ENCODE measurements around the gene VPS11. TPM values are rescaled to one million over a fixed set of nuclear protein-coding genes. Genes with fewer than 3 reads are reported as not detected.
"Not testable (repeated sequence)": the region's sequence is repeated elsewhere in the genome, so short reads cannot be mapped to it uniquely, and the experiment has no call there.

The VPS11 gene
- total RNA-seq, 1 donor from 2014 or later = 34.8 TPM

DNA sequence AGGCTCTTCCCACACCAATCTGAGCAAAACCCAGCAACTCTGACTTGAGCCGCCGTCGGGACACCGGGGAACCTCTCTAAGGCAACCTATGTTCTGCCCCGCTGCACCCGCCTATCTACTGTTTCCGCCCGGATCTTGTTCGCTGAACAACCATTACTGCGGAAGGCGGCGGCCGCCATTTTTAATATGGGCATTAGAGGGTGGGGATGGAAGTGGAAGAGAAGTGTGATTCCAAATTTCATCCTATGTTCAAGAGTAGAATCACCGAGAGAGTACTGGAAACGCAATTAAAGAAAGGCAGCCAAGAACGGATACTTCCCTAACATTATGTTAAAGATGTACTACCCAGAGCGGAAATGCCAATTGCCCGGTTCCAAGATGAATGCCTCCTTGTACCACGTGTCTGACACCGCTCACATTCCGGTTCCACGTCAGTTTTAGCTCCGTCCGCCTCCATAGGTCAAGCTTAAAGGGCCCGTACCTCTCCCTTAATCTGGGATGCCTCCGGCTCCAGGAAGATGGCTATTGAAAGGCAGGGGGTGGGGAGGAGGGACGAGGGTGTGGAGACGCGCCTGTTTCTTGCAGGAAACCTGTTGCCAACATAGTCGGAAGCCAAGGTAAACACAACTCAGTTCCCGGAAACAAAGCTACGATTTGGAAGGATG is 34.3 kb downstream of the VPS11 start, which contains the start of gene DPAGT1:
TSS of gene DPAGT1 (minus strand) at position 95 of the 665 bp plus-strand sequence. CDS start 198 bp downstream, outside the sequence.
- peak; percentile 87 for DNase-seq (ENCODE audit: extremely low spot score, unreplicated experiment)
- Mint-ChIP-seq H3K4me1 (ENCODE audit: unreplicated experiment) (peaks cover 33% of the 10 kb centered on the region), H3K9me3 (no peaks in the 10 kb centered on the region), H3K4me3 (peak within 1 kb of the TSS; percentile 92), H3K36me3 (peaks cover 12% of the 10 kb centered on the region), H3K27me3 (no peaks in the 10 kb centered on the region), H3K27ac (peak within 1 kb of the TSS; percentile 99)
- TF ChIP-seq, protein P1, sequence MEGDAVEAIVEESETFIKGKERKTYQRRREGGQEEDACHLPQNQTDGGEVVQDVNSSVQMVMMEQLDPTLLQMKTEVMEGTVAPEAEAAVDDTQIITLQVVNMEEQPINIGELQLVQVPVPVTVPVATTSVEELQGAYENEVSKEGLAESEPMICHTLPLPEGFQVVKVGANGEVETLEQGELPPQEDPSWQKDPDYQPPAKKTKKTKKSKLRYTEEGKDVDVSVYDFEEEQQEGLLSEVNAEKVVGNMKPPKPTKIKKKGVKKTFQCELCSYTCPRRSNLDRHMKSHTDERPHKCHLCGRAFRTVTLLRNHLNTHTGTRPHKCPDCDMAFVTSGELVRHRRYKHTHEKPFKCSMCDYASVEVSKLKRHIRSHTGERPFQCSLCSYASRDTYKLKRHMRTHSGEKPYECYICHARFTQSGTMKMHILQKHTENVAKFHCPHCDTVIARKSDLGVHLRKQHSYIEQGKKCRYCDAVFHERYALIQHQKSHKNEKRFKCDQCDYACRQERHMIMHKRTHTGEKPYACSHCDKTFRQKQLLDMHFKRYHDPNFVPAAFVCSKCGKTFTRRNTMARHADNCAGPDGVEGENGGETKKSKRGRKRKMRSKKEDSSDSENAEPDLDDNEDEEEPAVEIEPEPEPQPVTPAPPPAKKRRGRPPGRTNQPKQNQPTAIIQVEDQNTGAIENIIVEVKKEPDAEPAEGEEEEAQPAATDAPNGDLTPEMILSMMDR (conservative IDR thresholded peaks at IDR 0.05) = no peak

DNA sequence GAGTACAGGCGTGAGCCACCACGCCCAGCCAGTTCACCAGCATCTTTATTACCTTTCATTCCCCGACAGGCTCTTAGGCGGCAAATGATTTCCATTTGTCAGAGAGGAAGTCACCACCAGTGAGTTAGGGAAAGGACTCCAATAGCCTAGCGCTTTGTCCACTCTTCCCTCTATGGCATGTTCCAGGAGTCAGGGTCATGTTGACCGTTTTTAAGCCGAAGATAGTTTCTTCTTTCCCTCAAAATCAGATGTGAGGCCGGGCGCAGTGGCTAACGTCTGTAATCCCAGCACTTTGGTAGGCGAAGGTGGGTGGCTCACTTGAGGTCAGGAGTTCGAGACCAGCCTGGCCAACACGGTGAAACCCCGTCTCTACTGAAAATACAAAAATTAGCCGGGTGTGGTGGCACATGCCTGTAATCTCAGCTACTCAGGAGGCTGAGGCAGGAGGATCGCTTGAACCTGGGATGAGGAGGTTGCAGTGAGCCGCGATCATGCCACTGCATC is 35.6 kb downstream of the VPS11 start:
- Mint-ChIP-seq H3K27ac (peak overlapping the region; percentile 99), H3K4me1 (ENCODE audit: unreplicated experiment) (peaks cover 36% of the 10 kb centered on the region), H3K4me3 (peak overlapping the region; percentile 92)
- H3K27me3 Mint-ChIP-seq; H3K9me3 Mint-ChIP-seq; DNase-seq (ENCODE audit: extremely low spot score, unreplicated experiment); H3K36me3 Mint-ChIP-seq: not testable (repeated sequence)

DNA sequence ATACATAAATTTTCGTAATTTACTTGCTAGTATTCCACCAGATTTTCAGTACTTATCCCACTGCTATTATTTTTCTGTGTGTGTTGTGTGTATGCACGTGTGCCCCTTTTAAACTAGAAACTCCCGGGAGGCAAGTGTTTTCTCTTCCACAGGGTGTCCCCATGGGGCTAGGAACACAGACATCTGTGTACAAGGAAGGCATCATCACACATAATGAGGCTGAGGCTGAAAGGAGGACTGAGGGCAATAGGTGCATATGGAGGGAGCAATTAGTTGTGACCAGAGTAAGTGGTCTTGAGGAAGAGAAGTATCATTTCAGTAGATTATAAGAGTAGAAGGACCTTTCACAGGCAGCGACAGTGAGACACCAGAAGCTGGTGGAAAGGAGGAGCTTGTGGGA is 36.2 kb downstream of the VPS11 start:
- H3K4me3 Mint-ChIP-seq = peak overlapping the region; percentile 72
- H3K9me3 Mint-ChIP-seq = no peaks in the 10 kb centered on the region
- H3K27ac Mint-ChIP-seq = peak overlapping the region; percentile 99
- TF ChIP-seq, protein P1 (conservative IDR thresholded peaks at IDR 0.05) = no peak
- no peak for DNase-seq (ENCODE audit: extremely low spot score, unreplicated experiment)
- no peaks in the 10 kb centered on the region for H3K27me3 Mint-ChIP-seq
- H3K4me1 Mint-ChIP-seq (ENCODE audit: unreplicated experiment) = peaks cover 41% of the 10 kb centered on the region
- H3K36me3 Mint-ChIP-seq = peaks cover 3% of the 10 kb centered on the region

DNA sequence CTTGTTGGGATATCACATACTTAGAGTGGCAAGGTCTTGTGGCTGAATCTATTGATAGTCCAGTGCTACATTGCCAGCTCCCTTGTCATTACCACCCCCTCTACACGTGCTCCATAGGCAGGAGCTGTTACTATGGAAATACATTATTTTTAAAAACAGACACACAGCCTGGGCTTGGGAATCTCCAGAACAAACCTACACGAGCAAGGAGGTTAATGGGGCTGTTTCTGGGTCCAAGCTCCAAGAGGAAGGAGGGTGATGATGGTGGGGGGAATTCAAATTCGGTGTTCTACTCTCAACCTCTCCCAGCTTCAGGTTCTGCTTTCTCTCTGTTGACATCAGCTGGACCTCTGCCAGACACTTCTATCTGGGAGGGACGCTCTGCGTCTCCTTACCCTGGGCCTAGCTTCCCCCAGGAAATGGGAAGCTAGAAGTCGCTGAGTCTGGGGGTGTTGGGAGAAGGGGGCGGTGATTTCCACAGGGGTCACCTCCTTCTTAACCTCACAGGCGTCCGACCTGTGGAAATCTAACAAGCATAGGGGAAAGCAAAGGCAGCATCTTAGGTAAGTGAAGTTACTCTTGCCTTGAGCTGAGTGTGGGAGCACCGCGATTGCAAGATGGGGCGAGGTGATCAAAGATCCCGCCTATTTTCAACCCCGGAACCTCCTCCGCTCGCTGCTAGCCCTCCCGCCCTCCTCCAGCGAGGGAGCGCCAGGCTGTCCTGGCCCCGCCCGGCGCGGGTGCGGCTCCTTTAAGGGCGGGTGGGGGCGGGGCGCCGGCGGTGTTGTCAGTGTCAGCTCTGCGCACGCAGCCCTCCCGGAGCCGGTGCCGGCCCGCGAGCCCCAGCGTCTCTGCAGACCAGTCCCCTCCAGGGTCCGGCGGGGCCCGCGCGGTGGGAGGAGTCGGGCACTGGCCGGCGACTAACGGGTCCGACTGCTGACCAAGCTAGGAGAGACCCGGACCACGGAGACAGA is 39.2 kb downstream of the VPS11 start, which contains the start of gene C2CD2L:
TSS of gene C2CD2L (plus strand) at position 781 of the 974 bp plus-strand sequence. CDS start 398 bp downstream, outside the sequence.
- Mint-ChIP-seq H3K4me1 (ENCODE audit: unreplicated experiment) (peaks cover 34% of the 10 kb centered on the region), H3K27me3 (no peaks in the 10 kb centered on the region), H3K4me3 (peak within 1 kb of the TSS; percentile 91), H3K9me3 (no peaks in the 10 kb centered on the region), H3K36me3 (peaks cover 3% of the 10 kb centered on the region), H3K27ac (peak within 1 kb of the TSS; percentile 92)
- DNase-seq (ENCODE audit: extremely low spot score, unreplicated experiment) = peak; percentile 87
- TF ChIP-seq, protein P1 (conservative IDR thresholded peaks at IDR 0.05) = no peak

DNA sequence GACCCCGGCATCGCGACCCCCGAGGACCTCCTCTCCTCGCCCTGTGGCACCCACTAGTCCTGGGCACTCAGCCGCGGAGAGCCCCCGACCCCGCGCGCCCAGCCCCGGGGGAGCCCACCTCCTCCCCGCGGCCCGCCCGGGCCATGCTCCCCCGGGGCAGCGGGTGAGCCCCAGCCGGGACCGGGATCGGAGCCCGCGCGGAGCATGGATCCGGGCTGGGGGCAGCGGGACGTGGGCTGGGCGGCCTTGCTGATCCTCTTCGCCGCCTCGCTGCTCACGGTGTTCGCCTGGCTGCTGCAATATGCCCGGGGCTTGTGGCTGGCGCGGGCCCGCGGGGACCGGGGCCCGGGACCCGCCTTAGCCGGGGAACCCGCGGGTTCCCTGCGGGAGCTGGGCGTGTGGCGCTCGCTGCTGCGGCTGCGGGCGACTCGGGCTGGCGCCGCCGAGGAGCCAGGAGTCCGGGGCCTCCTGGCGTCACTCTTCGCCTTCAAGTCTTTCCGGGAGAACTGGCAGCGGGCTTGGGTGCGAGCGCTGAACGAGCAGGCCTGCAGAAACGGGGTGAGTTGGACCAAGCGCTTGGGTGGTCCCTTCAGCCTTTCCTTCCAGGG is 40.0 kb downstream of the VPS11 start:
- no peak for DNase-seq (ENCODE audit: extremely low spot score, unreplicated experiment)
- Mint-ChIP-seq H3K4me3 (peak overlapping the region; percentile 89), H3K27me3 (no peaks in the 10 kb centered on the region), H3K9me3 (no peaks in the 10 kb centered on the region), H3K4me1 (ENCODE audit: unreplicated experiment) (peaks cover 29% of the 10 kb centered on the region), H3K27ac (peak overlapping the region; percentile 92), H3K36me3 (peaks cover 4% of the 10 kb centered on the region)
- TF ChIP-seq, protein P1 (conservative IDR thresholded peaks at IDR 0.05) = no peak
